Trophoblast cell (in vitro differentiated cells and primary cell): Measurements from ENCODE around the gene MUC6.

Experiments
- DNase-seq, 2 donors: peaks; one replicate each; pipeline ENCODE4 v3.0.0-alpha.2; 2016
- H2AFZ ChIP-seq: 2 replicates; pipeline ENCODE4 v1.6.1; 2013; ENCODE audit warnings: low read length, moderate library complexity, mild to moderate bottlenecking; ENCODE audit not compliant: insufficient read depth, poor library complexity
- H2AK5ac ChIP-seq: 2 replicates; pipeline ENCODE4 v1.6.1; 2013; ENCODE audit warnings: mild to moderate bottlenecking, low read length
- H2BK120ac ChIP-seq: 2 replicates; pipeline ENCODE4 v1.6.1; 2013; ENCODE audit warnings: low read length, mild to moderate bottlenecking, moderate library complexity; ENCODE audit not compliant: insufficient read depth, poor library complexity
- H2BK12ac ChIP-seq: 2 replicates; pipeline ENCODE4 v1.6.1; 2013; ENCODE audit warnings: mild to moderate bottlenecking, low read length, moderate library complexity
- H2BK5ac ChIP-seq: 2 replicates; pipeline ENCODE4 v1.6.1; 2013; ENCODE audit warnings: low read length, low read depth, moderate library complexity, mild to moderate bottlenecking; ENCODE audit not compliant: poor library complexity
- H3K14ac ChIP-seq: 2 replicates; pipeline ENCODE4 v1.6.1; 2013; ENCODE audit warnings: mild to moderate bottlenecking, low read length
- H3K18ac ChIP-seq: 2 replicates; pipeline ENCODE4 v1.6.1; 2013; ENCODE audit warnings: mild to moderate bottlenecking, low read length
- H3K23ac ChIP-seq: 2 replicates; pipeline ENCODE4 v1.6.1; 2013; ENCODE audit warnings: low read length
- H3K27ac ChIP-seq: 2 replicates; pipeline ENCODE4 v1.5.1; 2013; ENCODE audit warnings: low read depth, mild to moderate bottlenecking, inconsistent platforms, low read length, moderate library complexity
- H3K27me3 ChIP-seq: 2 replicates; pipeline ENCODE4 v1.6.1; 2013; ENCODE audit warnings: inconsistent platforms, mild to moderate bottlenecking, low read length, moderate library complexity; ENCODE audit not compliant: insufficient read depth
- H3K36me3 ChIP-seq, 2 experiments: 1 replicate in 1 of 2; 2 replicates in 1 of 2; pipeline ENCODE4 v1.6.1; 2013; ENCODE audit warnings: low read length in 2 of 2, mild to moderate bottlenecking in 2 of 2, moderate library complexity in 1 of 2; ENCODE audit not compliant: insufficient read depth in 2 of 2, control insufficient read depth in 1 of 2
- H3K4ac ChIP-seq: 2 replicates; pipeline ENCODE4 v1.6.1; 2013; ENCODE audit warnings: low read depth, mild to moderate bottlenecking, low read length, moderate library complexity
- H3K4me1 ChIP-seq, 2 experiments: 1 replicate in 1 of 2; 2 replicates in 1 of 2; pipeline ENCODE4 v1.6.1; 2013; ENCODE audit warnings: low read length in 2 of 2, mild to moderate bottlenecking in 2 of 2, moderate library complexity in 1 of 2; ENCODE audit not compliant: insufficient read depth in 2 of 2, control insufficient read depth in 1 of 2
- H3K4me2 ChIP-seq: 2 replicates; pipeline ENCODE4 v1.6.1; 2013; ENCODE audit warnings: inconsistent platforms, mild to moderate bottlenecking, low read length, moderate library complexity
- H3K4me3 ChIP-seq: 2 replicates; pipeline ENCODE4 v1.5.1; 2013; ENCODE audit warnings: mild to moderate bottlenecking, low read depth, low read length, inconsistent platforms
- H3K79me1 ChIP-seq: one replicate; pipeline ENCODE4 v1.6.1; 2013; ENCODE audit warnings: low read length
- H3K79me2 ChIP-seq: 2 replicates; pipeline ENCODE4 v1.6.1; 2013; ENCODE audit warnings: low read length, mild to moderate bottlenecking; ENCODE audit not compliant: control insufficient read depth, insufficient read depth, poor library complexity
- H3K9ac ChIP-seq: 2 replicates; pipeline ENCODE4 v1.6.1; 2013; ENCODE audit warnings: mild to moderate bottlenecking, low read length
- H3K9me3 ChIP-seq: 2 replicates; pipeline ENCODE4 v1.6.1; 2013; ENCODE audit warnings: low read depth, mild to moderate bottlenecking, control low read depth, inconsistent platforms, low read length; ENCODE audit not compliant: insufficient read depth
- H4K12ac ChIP-seq: 2 replicates; pipeline ENCODE4 v1.6.1; 2013; ENCODE audit warnings: low read depth, mild to moderate bottlenecking, low read length, moderate library complexity
- H4K8ac ChIP-seq: 2 replicates; pipeline ENCODE4 v1.6.1; 2013; ENCODE audit warnings: low read depth, mild to moderate bottlenecking, low read length, moderate library complexity
- H4K91ac ChIP-seq: one replicate; pipeline ENCODE4 v1.6.1; 2013; ENCODE audit warnings: low read depth, mild to moderate bottlenecking, low read length, moderate library complexity
- WGBS: extraction: QIAGEN DNeasy Blood & Tissue Kit; methylation state at CpG from one replicate; pipeline ENCODE4 v1.1.7; 2013; ENCODE audit warnings: missing lambda C conversion rate; ENCODE audit not compliant: insufficient read length, insufficient coverage; ENCODE audit errors: extremely low coverage; 5-methylcytosine and 5-hydroxymethylcytosine counted together

The MUC6 gene

GRCh38 chr11:1077417-1078119 is 41.0 kb upstream of the MUC6 start:
- Histone ChIP-seq H3K4ac (no peak overlapping the region), H3K36me3 (no peaks in the 10 kb centered on the region), H3K4me3 (no peak overlapping the region), H4K91ac (no peak overlapping the region), H4K12ac (no peak overlapping the region), H2AFZ (no peak overlapping the region), H3K79me1 (no peaks in the 10 kb centered on the region), H3K18ac (no peak overlapping the region), H4K8ac (no peak overlapping the region), H3K79me2 (no peaks in the 10 kb centered on the region), H3K4me1 (peaks cover 0 to 2% of the 10 kb centered on the region in 2 experiments), H2BK120ac (no peak overlapping the region), H2BK12ac (no peak overlapping the region), H3K14ac (no peak overlapping the region), H3K9ac (no peak overlapping the region), H2AK5ac (no peak overlapping the region), H3K9me3 (peaks cover 2% of the 10 kb centered on the region), H3K23ac (no peak overlapping the region), H2BK5ac (no peak overlapping the region), H3K27me3 (no peaks in the 10 kb centered on the region), H3K27ac (no peak overlapping the region), H3K4me2 (no peak overlapping the region)
- no peak for DNase-seq
- WGBS, result no CpG with 5 or more reads among the region's 33 CpGs

- Histone ChIP-seq H3K27me3 (no peaks in the 10 kb centered on the region), H2BK12ac (no peak overlapping the region), H4K91ac (no peak overlapping the region), H3K23ac (no peak overlapping the region), H3K79me2 (no peaks in the 10 kb centered on the region), H3K4me3 (no peak overlapping the region), H3K9ac (no peak overlapping the region), H3K79me1 (no peaks in the 10 kb centered on the region), H3K27ac (no peak overlapping the region), H3K14ac (no peak overlapping the region), H2BK5ac (no peak overlapping the region), H2AK5ac (no peak overlapping the region), H3K9me3 (no peaks in the 10 kb centered on the region), H3K4me1 (peaks cover 0 to 2% of the 10 kb centered on the region in 2 experiments), H3K18ac (no peak overlapping the region), H2AFZ (no peak overlapping the region), H2BK120ac (no peak overlapping the region), H3K4me2 (no peak overlapping the region), H4K12ac (no peak overlapping the region), H3K4ac (no peak overlapping the region), H3K36me3 (no peaks in the 10 kb centered on the region), H4K8ac (no peak overlapping the region)
- no peak for DNase-seq
- no CpG with 5 or more reads among the region's 11 CpGs for WGBS
These were observed 40.5 kb upstream of the MUC6 start for GRCh38 chr11:1077033-1077416.

- H4K91ac ChIP-seq, result no peak overlapping the region
- no peak overlapping the region for H3K27ac ChIP-seq
- H3K23ac ChIP-seq, result no peak overlapping the region
- H3K4me3 ChIP-seq, result no peak overlapping the region
- H2BK12ac ChIP-seq, result no peak overlapping the region
- no peak overlapping the region for H2AK5ac ChIP-seq
- no peak overlapping the region for H4K8ac ChIP-seq
- H4K12ac ChIP-seq, result no peak overlapping the region
- H2AFZ ChIP-seq, result no peak overlapping the region
- no peak overlapping the region for H3K4me2 ChIP-seq
- H3K9me3 ChIP-seq, result no peaks in the 10 kb centered on the region
- no peak overlapping the region for H3K14ac ChIP-seq
- H3K79me1 ChIP-seq, result no peaks in the 10 kb centered on the region
- no peak overlapping the region for H2BK5ac ChIP-seq
- no CpG with 5 or more reads among the region's 18 CpGs for WGBS
- H2BK120ac ChIP-seq, result no peak overlapping the region
- DNase-seq, result no peak
- H3K4ac ChIP-seq, result no peak overlapping the region
- H3K9ac ChIP-seq, result no peak overlapping the region
- no peaks in the 10 kb centered on the region for H3K27me3 ChIP-seq
- no peak overlapping the region for H3K18ac ChIP-seq
- H3K4me1 ChIP-seq, result peaks cover 0 to 2% of the 10 kb centered on the region in 2 experiments
- no peaks in the 10 kb centered on the region for H3K79me2 ChIP-seq
- no peaks in the 10 kb centered on the region for H3K36me3 ChIP-seq
These were observed 39.6 kb upstream of the MUC6 start for GRCh38 chr11:1076061-1076665.

- no peak overlapping the region for H4K8ac ChIP-seq
- H4K91ac ChIP-seq, result no peak overlapping the region
- no peak overlapping the region for H3K4ac ChIP-seq
- no peak overlapping the region for H2BK120ac ChIP-seq
- no peak for DNase-seq
- H2BK5ac ChIP-seq, result no peak overlapping the region
- no peak overlapping the region for H3K14ac ChIP-seq
- H4K12ac ChIP-seq, result no peak overlapping the region
- H3K79me2 ChIP-seq, result no peaks in the 10 kb centered on the region
- peaks cover 0 to 2% of the 10 kb centered on the region in 2 experiments for H3K4me1 ChIP-seq
- no peaks in the 10 kb centered on the region for H3K36me3 ChIP-seq
- no peaks in the 10 kb centered on the region for H3K79me1 ChIP-seq
- no peak overlapping the region for H2BK12ac ChIP-seq
- no peak overlapping the region for H3K9ac ChIP-seq
- H3K9me3 ChIP-seq, result no peaks in the 10 kb centered on the region
- H3K27ac ChIP-seq, result no peak overlapping the region
- no peaks in the 10 kb centered on the region for H3K27me3 ChIP-seq
- H2AFZ ChIP-seq, result no peak overlapping the region
- H3K18ac ChIP-seq, result no peak overlapping the region
- H3K23ac ChIP-seq, result no peak overlapping the region
- no peak overlapping the region for H3K4me2 ChIP-seq
- no peak overlapping the region for H3K4me3 ChIP-seq
- no CpG with 5 or more reads among the region's 28 CpGs for WGBS
- no peak overlapping the region for H2AK5ac ChIP-seq
These were observed 38.9 kb upstream of the MUC6 start for GRCh38 chr11:1075341-1075911.
